GM10847 (cell line): ENCODE data around the gene TIMM23B.
"Not testable (repeated sequence)": the region's sequence is repeated elsewhere in the genome, so short reads cannot be mapped to it uniquely, and the experiment has no call there.

Source experiments
- POLR2A ChIP-seq: IDR thresholded peaks from 2 replicates; pipeline ENCODE4 v1.6.1; 2011; ENCODE audit not compliant: insufficient read length; ENCODE audit errors: extremely low read depth

The TIMM23B gene, protein sequence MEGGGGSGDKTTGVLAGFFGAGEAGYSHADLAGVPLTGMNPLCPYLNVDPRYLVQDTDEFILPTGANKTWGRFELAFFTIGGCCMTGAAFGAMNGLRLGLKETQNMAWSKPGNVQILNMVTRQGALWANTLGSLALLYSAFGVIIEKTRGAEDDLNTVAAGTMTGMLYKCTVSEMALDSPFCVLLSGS

DNA sequence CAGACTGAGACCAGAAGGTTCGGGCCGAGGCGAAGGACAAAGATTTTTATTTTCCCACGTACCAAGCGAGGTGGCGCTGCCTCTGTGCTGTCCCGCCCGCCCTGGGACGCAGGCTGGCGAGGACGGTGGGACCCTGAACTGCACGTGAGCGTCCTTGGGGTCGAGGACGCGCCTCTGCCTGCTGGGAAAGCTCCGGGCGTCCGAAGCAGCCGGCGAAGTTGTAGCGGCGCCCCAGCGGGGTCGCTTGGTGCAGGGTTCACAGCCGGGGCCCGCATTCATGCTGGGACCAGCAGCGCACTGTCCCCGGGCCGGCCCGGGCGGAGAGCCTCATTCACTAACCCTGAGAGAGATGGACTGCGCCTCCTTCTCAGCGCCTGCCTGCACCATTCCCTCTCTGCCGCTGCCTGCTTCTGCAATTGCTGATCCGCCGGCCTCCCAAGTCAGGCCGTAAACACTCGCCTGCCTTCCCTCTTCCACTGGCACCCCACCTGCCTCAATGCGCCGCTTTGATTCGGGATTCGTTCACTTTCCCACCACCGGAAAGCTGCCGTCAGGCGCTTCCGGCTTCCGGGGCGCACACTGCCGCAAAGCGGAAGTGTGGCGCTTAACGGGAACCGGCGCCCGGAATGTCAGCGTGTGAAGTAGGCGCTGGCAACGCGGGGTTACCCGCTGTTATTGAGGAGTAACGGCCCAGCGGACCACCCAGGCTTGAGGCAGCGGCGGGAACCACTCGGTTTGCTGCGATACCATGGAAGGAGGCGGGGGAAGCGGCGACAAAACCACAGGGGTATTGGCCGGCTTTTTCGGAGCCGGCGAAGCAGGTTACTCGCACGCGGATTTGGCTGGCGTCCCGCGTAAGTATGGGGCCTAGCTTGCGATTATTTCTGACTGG, at the start of gene TIMM23B, which contains the start of gene PARG:
TSS of gene TIMM23B (plus strand) at position 607 of the 892 bp plus-strand sequence. CDS start at position 749, 142 bp downstream.
TSS of gene PARG (minus strand) at position 581 of the 892 bp plus-strand sequence. CDS start at position 279, 302 bp downstream.
- peak; percentile 46 for TF ChIP-seq POLR2A

DNA sequence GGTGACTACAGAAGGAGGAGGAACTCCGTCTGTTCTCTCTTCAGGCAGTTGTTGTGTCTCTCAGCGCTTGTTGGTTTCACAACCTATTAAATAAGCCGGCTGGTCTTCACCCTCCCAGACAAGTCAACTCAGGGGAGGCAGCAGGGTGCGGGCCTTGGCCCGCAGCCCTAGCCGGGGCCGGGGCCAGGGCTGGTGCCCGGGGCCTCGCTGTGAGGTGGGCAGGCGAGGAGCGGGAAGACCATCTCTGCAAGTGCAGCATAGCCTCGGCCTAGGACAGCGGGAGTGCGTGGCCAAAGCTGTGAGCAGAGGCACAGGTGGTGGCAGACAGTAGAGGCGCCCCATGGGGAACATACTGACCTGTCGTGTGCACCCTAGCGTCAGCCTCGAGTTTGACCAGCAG, 46.5 kb downstream of the TIMM23B start, which contains the start of gene AGAP6:
TSS of gene AGAP6 (plus strand) at position 31 of the 400 bp plus-strand sequence. CDS start at position 341, 310 bp downstream.
- TF ChIP-seq POLR2A, result not testable (repeated sequence)

DNA sequence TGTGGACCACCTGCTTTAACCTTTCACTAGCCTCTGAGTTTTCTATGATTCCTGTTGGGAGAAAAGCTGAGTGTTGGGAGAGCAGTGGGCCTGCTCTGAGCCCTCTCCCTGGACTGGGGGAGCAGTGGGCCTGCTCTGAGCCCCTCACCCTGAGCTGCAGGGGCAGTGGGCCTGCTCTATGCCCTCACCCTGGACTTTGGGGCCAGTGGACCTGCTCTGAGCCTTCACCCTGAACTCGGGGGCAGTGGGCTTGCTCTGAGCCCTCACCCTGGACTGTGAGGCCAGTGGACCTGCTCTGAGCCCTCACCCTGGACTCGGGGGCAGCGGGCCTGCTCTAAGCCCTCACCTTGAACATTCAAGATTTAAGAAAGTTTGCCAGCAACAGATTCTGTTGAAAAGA, 79.8 kb downstream of the TIMM23B start:
- TF ChIP-seq POLR2A, result no peak
